BJ (cell line): ENCODE data around the gene PLXND1. TPM values are rescaled to one million over a fixed set of nuclear protein-coding genes. Genes with fewer than 3 reads are reported as not detected.

Experiments used
- CTCF ChIA-PET: fragments of 350-600 bp; formaldehyde crosslinking; extraction: SDS; loops from one replicate; lab custom pipeline; 2021; ENCODE audit warnings: antibody characterized with exemption, inconsistent platforms; lab: Yijun Ruan, JAX
- POLR2A ChIA-PET: fragments of 300-600 bp; sonication (Branson Sonifier 250); formaldehyde crosslinking; extraction: SDS; loops from one replicate; lab custom pipeline; 2021; ENCODE audit warnings: antibody characterized with exemption; lab: Charles Lee
- DNase-seq: peaks from one replicate; pipeline ENCODE4 v3.0.0-alpha.2; 2011; ENCODE audit warnings: low read depth
- H3K27me3 ChIP-seq: 2 replicates; pipeline ENCODE4 v1.6.0; 2011; ENCODE audit warnings: low read length; ENCODE audit not compliant: control insufficient read depth, insufficient read depth
- H3K36me3 ChIP-seq: 2 replicates; pipeline ENCODE4 v1.5.1; 2011; ENCODE audit warnings: low read length; ENCODE audit not compliant: control insufficient read depth, insufficient read depth
- H3K4me3 ChIP-seq: 2 replicates; pipeline ENCODE4 v1.5.1; 2011; ENCODE audit warnings: low read depth, mild to moderate bottlenecking, control low read depth, low read length
- CTCF ChIP-seq: IDR thresholded peaks from 2 replicates; pipeline ENCODE4 v1.5.1; 2011; ENCODE audit warnings: low read depth, mild to moderate bottlenecking, control low read depth, inconsistent platforms, low read length, moderate library complexity; ENCODE audit not compliant: insufficient read depth
- polyA plus RNA-seq: library from polyadenylated mRNA; depleted of rRNA; stranded (reverse); fragments of >200 nt; gene quantifications from 2 replicates; pipeline ENCODE4 v1.2.3, GENCODE V29; 2011

PLXND1 gene
- polyA plus RNA-seq, 1 experiment, result 128 TPM

DNA sequence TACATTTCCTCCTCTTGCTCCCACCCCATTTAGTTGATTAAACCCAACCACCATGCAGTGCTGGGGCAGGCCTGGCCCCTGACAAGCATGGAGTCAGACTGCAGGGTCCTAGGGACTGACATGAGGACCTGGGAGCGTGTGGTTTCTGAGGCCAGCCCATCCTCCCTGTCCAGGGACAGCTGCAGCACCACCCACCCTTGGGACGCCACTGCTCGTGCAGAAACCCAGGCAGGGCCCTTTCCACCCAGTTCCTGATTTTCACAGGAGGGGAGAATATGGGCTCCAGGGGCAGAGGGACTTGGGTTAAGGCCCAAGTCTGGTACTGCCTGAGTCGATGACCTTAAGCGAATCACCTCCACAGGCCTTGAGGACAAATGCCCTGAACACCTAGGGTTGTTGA lies 23.7 kb downstream of the PLXND1 start:
- Histone ChIP-seq H3K27me3 (no peaks in the 10 kb centered on the region), H3K36me3 (peaks cover 35% of the 10 kb centered on the region), H3K4me3 (no peak overlapping the region)
- DNase-seq, result no peak
- POLR2A ChIA-PET, result no interaction called here
- CTCF ChIA-PET, result interaction anchor here (0.5 kb wide), 1 partner anchor 10 kb away, joined by 3 read pairs; no protein-coding TSS in a partner anchor
- TF ChIP-seq CTCF, result no peak

DNA sequence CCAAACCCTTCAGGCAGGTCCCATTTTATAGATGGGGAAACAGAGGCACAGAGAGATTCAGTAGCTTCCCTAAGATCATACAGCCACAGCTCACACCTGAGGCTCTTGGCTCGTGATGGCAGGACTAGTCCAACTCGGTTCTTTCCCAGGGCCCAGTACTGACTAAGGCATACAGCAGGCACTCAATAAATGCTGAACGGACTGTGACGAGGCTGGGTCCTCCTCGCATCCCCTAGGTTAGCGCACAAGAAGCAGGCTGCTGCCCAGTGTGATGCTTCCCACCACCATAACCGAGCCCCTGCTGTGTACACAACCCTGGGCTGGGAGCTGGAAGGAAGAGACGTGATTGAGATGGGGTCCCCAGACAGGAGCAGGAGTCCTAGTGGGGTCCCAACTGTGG lies 24.9 kb downstream of the PLXND1 start:
- no peak for TF ChIP-seq CTCF
- Histone ChIP-seq H3K4me3 (no peak overlapping the region), H3K36me3 (peaks cover 39% of the 10 kb centered on the region), H3K27me3 (no peaks in the 10 kb centered on the region)
- DNase-seq, result no peak
- CTCF ChIA-PET, result interaction anchor here (1.3 to 1.6 kb wide), 2 partner anchors 24 to 27 kb away, joined by 3 read pairs; no protein-coding TSS in a partner anchor
- POLR2A ChIA-PET, result no interaction called here

GRCh38 chr3:129579991-129580390 lies 26.5 kb downstream of the PLXND1 start:
- Histone ChIP-seq H3K4me3 (no peak overlapping the region), H3K27me3 (no peaks in the 10 kb centered on the region), H3K36me3 (peaks cover 35% of the 10 kb centered on the region)
- DNase-seq, result no peak
- ChIA-PET POLR2A (no interaction called here), CTCF (interaction anchor here (1.5 kb wide), 1 partner anchor 9 kb away, joined by 3 read pairs; no protein-coding TSS in a partner anchor)
- no peak for TF ChIP-seq CTCF

DNA sequence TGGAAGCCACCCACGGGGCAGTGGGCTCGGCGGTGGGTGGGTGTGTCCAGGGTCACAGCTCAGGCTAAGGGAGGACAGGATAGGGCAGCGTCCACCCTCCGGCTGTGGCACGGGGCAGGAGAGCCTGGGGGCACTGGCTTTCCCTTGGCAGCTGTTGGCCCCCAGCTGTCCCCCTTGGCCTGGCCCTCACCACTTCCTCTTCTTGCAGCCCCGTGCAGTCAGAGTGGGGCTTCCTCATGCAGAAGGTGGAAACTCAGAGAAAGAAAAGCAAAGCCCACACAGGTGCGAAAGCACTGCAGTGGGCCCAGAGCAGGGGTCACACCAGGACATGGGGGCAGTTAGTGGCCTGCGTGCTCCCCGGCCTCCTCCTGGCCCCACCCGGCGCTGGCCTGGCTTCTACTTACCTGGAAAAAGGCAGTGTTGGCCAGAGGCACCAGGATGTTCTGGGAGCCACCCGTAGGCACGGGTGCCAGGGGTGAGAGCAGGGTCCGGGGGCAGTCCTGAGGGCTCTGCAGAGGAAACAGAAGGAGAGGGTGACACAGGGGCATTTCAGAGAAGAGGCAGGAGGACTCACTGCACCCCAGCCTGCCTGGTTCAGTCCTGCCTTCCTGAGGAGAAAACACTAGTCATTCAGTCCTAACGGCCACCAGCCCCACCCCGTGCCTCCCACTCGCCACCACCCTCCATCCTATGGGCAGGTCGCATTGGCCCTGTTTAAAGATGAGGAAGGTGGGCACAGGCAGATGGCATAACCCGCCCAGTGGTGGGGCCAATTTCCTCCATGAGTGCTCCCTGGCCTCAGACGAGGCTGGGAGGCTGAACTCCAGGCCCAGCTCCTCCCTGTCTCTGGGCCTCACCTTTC lies 28.3 kb downstream of the PLXND1 start:
- no peak for DNase-seq
- ChIA-PET POLR2A (interaction anchor here (0.6 kb wide), 1 partner anchor 351 kb away, joined by 5 read pairs; no protein-coding TSS in a partner anchor), CTCF (interaction anchor here (0.6 to 2.4 kb wide), 7 partner anchors 13 to 88 kb away, joined by 3 to 7 read pairs (median 4); no protein-coding TSS in a partner anchor)
- H3K27me3 ChIP-seq, result no peaks in the 10 kb centered on the region
- H3K4me3 ChIP-seq, result no peak overlapping the region
- no peak for TF ChIP-seq CTCF
- peaks cover 35% of the 10 kb centered on the region for H3K36me3 ChIP-seq

DNA sequence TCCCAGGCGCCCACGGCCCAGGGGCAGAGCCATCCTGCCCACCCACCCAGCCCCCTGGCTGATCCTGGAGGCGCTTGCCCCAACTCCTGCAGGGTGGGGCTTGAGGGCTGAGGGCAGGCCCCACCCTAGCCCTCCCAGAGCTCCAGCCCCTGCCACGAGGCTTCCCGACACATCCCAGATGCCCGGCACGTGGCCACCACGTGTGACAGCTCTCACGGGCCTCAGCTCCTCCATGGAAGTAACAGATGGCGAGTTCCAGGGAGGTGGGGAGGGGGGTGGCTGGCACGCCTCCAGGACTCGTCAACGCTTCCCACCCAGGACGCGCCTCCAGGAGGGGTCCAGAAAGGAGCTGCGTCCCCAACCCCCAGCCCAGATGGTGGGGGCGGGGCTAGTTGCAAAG lies 29.1 kb downstream of the PLXND1 start:
- Histone ChIP-seq H3K36me3 (peaks cover 34% of the 10 kb centered on the region), H3K27me3 (no peaks in the 10 kb centered on the region), H3K4me3 (no peak overlapping the region)
- POLR2A ChIA-PET, result interaction anchor here (0.6 kb wide), 1 partner anchor 24 kb away, joined by 14 read pairs; no protein-coding TSS in a partner anchor
- DNase-seq, result no peak
- TF ChIP-seq CTCF, result no peak
- CTCF ChIA-PET, result interaction anchor here (1.2 to 2.4 kb wide), 4 partner anchors 13 to 87 kb away, joined by 4 to 7 read pairs (median 6); no protein-coding TSS in a partner anchor
